Embryonic facial prominence (tissue), 1 donor: Measurements from ENCODE around the gene DYNC1I1.

Source experiments
- DNase-seq: peaks from one replicate; pipeline ENCODE4 v3.0.0-alpha.2; 2016; ENCODE audit errors: extremely low spot score

The DYNC1I1 gene

DNA sequence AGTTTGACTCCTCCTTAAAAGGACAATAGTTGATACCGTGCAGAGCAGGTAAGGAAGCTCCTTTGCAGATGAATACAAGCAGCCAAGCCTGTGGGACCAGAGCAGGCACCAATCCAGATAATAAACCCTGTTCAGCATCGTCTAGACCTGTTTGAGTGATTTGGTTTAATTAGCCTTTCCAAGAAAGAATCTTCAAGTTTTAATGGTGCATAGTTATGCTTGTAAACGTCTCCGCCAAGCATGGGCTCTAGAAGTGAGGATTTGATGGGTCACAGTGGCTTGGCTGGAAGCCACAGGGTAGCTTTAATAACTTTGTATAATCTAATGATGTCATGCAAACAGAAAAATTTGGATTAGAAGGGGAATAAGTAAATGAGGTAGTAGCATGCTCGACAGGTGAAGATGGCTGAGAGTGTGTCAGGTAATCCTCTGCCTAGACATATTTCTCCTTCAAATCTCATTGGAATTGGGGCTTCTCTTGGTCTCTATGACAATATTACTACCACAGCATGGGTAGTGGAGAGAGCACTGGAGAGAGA lies 188.4 kb downstream of the DYNC1I1 start:
- DNase-seq, result no peak

DNA sequence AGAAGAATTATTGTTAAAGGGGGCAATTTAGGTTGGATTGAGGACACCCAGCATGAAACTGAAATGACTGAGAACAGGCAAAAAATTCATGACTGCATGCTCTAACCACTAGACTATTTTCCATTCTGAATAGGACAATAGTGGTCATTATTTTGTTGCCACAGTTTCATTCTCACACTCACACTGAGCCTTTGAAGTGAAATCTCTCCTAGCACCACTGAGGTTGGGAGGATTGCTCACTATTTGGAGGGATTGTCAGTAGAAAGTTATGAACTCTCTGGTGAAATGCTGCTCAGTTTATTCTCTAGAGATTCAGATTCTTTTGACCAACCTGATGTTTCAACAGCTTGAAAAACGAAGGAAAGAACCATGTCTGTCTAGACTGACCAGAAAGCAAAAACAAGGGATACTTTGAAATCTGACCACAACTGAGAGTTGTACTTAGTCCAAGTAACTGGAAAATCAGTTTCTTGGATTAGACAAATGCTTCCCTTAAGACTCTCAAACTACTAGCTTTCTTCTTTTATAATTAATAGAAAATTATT lies 191.2 kb downstream of the DYNC1I1 start:
- no peak for DNase-seq

DNA sequence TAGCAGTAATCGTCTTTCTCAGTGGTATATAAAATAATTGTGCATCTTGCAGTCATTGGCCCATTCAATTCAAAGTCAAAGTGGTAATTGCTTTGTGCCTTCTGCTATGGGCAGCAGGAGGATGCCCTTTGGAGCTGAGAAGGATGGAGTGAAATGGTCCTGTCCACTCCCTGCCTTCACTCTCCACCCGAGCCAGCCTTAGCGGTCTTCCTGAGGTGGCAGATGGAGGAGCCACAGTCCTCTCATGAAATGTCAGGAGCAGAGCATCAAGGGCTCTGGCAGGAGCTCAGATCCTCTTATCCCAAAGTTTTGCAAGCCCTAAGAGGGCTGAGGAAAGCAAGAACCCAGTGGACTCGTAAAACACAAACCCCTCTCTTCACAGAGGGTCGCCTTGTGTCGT lies 199.4 kb downstream of the DYNC1I1 start:
- no peak for DNase-seq

DNA sequence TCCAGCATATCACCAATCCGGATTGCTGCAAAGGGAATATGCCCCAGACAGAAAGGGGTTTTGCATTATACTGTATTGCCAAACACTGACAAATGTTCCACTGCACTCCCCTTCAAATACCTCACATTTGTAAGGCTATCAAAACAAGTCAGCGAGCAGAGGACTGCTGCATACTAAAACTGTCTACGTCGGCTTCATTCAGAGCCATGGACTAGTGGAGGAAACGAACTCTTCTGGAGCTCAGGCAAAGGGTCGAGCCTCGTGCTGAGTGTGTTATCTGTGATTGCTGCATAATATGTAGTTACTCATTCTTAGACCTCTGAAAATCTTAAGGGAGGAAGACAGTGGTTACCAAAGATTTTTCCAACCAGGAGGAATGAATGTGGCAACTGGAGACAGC lies 200.2 kb downstream of the DYNC1I1 start:
- DNase-seq, result no peak

DNA sequence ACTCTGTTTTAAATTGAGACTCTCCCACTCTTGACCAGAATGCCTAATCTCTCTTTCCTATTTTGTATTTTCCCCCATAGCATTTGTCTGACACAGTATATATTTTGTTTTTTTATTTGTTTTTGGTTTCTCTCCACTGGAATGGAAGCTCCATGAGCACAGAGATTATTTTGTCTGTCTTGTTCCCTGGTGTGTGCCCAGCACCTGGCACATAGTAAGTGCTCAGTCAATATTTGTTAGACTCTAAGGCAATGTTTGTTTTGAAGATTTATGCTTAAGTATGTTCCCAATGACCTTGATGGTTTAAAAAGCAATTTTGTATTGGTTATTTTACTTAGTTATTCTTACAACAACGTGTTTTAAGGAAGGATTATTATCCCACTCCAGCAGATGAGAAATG lies 201.8 kb downstream of the DYNC1I1 start:
- no peak for DNase-seq

DNA sequence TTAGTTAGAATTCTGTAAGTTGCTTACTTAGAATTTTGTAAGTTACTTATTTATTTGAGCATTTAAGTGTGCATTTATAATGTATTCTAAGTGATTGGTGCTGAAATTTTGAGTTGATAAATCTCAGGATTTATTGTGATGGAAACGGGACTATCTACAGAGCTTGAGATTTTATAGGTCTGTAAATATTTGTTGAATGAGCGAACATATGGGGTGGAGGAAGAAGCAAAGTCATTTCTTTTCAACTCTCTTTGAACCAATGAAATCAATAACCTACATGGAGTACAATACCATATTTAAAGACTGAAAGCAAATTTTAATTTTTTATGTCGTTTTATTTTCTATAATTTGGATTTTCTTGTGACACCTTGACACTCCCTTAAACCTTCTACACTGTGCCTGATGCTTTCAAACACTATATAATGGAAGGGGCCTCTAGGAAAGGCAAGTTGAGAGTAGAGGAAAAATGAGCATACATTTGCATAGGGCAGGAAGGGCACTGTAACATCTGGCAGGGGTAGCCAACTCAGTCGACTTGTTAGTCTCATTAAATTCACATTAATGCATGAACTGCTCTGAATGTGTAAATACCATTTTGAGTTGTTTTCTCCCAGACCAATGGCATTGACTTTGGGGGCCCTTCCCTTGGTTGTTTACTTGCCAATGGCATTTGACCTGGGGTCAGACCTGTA lies 204.2 kb downstream of the DYNC1I1 start:
- DNase-seq, result no peak

DNA sequence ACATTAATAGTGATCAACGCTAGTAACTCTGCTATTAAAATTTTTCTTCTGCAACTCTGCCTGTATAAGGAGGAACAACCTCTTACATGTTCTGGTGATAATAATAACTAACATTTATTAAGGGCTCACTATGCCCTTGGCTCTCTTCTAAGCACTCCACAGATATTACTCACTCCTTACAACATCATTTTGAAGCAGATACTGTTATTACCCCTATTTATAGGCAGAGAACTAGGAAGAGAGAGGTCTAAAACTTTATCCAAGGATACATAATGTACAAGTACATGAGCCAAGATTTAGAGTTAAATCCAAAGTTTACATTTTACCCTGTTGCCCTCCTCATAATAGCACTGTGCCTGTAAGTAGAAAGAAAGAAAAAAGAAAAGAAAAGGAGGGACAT lies 205.6 kb downstream of the DYNC1I1 start:
- no peak for DNase-seq

DNA sequence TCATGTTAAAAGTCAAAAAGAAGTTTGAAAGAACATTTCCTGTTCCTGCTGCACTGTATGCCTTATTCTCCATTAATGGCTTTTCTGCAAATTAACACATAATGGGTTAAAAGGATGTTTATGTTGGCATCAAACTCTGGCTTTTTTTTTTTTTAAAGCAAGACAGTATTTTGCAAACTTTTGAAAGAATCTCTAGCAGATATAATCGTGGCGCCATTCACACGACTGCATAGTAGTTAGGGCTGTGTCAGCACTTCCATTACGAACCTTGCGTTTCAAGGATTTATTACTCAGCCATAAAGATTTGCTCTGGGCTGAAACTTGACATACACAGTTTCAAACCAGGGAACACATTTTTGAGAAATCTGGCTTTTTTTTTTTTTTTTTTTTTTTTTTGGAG lies 207.8 kb downstream of the DYNC1I1 start:
- no peak for DNase-seq

DNA sequence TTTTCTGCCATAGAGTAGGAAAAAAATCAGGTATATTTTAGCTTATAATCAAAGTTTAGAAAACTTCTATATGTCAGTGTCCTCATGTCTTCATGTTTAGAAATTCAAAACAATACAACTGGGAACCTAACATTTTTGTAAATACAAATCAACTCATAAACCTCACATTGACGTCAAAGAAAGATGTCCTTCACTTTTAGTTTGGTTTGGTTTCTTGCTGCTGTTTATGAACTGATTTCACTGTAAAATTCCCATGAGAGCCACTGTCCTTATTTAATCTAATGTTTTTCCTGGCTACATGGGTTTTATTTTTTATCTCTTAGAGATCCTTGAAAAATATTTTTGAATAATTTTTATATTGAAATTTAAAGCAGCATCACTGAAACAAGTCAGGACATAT lies 208.4 kb downstream of the DYNC1I1 start:
- DNase-seq, result no peak

DNA sequence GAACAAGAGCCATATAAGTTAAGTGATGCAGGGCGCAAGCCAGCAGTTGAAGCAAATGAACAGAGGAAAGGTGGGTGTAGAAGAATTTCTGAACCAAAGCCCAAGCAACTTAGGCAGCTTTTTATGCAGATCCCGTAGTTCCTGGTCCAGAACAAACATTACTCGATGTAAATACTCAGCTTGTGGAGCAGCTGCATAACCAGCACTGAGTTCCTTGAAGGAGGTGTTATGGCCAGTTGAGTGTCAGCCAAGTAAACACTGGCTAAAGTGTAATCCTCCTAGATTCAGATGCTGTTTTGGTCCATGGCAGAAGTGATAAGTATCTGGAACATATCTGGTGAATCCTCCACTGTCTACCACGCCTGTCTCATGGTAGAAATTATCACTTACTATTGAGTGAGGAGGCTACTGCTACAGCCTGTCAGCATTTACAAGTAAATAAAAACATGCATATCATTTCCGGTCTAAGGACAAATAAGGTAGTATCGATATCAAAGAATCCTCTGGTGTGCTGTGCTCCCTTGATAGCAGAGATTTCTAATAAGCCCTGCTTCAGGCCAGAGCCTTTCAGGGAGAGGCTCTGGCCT lies 213.9 kb downstream of the DYNC1I1 start:
- DNase-seq, result no peak

DNA sequence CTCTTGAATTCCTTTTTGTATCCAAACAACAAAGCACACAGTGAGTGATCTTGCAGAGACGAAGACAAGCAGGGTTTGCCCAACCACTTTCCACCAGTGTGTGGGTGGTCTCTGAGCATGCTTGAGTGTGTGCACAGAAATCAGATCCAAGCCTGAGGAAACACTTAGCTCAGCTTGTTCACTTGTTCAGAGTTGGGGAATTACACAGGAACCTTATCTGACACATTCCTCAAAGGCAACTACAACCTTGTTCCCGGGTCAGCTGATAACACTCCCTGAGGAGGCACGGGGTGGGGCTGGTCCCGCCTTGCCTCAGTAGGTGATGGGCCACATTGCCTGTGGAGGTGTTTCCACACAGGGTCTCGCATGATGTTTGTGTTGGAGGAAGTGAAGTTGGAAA lies 216.9 kb downstream of the DYNC1I1 start:
- no peak for DNase-seq

DNA sequence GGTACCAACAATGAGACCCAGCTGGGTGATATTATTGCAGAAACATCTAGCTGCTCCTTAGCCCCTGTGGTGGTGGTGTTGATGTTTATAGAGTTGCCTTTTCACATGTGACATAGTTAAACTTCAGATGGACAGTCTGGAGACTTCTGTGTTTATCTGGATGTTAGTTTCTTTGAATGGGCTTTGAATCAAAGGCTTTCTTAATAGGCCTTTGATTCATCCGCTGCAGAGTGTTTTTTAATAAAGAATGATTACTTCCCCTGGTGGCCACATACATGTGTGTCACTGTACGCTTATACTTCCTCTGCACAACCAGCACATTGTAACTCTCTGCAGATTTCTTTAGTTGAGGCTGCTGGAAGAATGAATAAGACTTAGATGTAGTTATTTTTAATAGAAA lies 221.0 kb downstream of the DYNC1I1 start:
- no peak for DNase-seq

DNA sequence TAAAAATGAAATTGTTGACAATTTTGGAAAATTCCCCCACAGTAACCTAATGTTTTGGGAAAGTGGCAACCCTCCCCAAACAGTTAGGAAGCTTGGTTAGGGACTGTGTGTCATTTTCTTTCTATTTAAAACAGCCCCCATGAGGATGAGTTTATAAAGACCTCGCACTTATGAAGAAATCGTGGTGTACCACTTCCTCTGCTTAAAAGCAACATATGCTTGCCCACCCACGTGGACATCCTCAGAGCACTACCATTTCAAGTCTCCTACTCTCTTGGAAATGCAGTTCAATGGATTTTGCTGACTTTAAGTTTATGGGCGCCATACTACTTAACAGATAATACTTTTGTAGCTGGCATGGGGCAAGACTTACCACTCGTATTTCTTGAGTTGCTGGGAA lies 223.8 kb downstream of the DYNC1I1 start:
- no peak for DNase-seq

DNA sequence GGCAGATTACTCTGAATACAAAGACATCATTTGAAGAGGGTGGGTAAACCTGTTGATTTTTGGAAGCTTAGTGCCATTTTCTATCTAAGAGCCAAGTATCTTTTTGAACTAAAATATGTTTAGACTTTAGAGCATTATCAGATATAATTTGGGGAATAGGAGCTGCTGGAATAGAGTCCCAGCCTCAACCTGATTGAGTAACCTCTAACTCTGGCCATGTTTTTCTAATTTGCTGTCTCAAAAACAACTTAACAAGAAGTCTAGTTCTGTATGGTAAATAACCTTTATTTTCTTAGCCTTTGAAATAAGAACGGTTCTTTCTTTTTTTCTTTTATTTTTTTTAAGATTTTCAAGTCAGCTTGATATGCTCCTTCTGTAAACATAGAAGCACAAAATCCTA lies 224.5 kb downstream of the DYNC1I1 start:
- DNase-seq, result no peak

DNA sequence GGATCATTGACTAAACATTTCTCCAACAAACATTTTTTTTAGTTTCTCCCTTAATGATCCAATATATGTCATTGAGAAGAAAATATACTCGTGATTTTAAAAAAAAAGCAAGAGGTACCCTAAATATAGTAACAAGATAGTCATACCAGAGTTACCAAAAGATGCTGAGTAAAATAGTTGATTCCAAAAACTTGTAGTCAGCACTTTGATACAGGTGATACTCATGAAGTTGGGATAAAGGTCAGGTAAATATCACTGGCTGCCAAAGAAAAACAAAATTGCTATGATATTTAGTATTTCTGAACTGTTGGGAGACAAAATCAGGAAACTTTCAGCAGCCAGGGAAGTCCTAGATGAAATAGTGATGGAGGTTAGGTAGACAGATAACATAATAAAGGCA lies 225.3 kb downstream of the DYNC1I1 start:
- no peak for DNase-seq

DNA sequence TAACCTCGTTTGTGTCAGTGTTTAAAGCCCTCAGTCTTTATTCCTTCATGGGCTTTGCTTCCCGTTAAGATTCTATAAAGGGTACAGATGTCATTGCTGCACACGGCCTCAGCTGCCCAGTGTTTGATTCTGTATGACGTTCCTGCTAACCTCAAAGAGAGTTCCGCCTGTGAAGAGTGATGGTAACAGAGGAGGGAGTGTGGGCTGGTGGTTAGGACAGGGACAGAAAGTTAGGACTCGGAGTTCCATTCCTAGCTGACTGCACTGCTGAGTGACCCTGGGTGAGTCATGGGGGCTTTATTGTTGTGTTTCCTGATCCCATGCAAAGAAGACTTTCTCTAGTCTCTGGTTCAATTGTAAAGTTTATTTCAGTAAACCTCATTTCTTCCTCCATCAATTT lies 227.1 kb downstream of the DYNC1I1 start:
- DNase-seq, result no peak

DNA sequence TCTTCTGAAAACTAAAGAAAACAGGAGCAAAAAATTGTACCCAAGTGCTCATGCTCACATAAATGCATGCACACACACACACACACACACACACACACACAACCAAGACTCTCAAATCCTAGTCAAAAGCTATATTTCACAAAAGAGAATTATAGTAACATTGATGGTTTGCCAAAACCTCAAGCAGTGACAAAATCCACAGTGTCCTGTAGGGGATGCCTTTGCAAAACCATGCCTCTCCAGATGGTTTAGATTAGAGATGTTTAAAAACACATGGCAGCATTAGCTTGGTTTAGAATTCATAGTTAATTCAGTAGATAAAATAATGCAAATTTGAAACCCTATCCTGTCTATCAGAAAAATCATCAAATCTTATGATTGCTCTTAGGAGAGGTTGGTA lies 232.2 kb downstream of the DYNC1I1 start:
- peak; percentile 83 for DNase-seq

DNA sequence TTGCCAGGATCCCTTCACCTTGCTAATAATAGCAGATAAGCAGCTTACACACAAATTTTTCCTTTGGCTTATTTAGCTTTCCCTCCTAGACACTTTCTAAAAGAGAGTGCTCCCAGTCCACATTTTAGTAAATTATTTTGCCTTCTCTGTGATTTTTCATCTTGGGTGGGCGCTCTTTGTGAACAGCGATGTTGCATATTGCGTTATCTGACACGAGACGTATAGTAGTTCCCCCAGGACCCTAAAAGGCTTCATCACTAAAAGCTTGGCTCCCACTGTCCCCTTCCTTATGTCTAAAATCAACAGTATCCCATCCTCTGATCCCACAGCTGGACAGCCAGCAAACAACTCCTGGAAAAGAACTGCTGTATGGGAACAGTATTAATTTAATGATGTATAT lies 232.9 kb downstream of the DYNC1I1 start:
- DNase-seq, result no peak

DNA sequence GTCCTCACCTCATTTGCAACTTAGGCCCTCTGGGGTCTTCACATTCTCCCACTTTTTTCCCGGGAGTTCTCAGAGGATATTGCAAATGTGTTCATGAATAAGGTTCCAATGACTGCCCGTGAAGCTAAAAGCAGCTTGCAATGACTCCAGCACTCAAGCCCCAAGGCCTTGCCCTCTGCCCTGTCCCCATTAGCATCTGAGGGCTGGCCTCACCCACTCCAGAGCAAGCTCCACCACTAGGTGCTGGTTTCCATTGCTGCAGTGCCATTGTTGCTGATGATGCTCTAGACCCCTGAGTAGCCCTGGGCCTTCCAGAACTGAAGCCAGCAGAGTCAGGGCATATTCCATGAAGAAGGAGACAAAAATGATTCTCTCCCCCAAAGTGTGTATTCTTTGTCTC lies 236.8 kb downstream of the DYNC1I1 start:
- no peak for DNase-seq

DNA sequence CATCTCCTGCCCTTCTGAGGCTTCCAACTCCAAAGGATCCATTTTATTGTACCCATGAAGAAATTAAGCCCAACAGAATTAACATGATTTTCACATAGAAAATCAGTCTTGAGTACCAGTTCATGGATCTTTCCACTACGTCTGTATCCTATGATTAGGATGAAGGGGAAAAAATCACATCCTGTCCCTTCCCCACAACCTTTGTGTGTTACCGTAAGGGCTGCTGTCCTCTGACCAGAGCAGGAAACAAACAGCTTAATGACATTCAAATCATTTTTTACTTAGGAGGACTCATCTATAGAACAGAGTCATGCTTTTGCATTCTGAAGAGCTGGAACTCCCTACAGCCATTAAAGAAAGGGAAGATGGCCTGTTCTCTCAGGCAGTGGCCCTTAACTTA lies 241.5 kb downstream of the DYNC1I1 start:
- DNase-seq, result no peak

DNA sequence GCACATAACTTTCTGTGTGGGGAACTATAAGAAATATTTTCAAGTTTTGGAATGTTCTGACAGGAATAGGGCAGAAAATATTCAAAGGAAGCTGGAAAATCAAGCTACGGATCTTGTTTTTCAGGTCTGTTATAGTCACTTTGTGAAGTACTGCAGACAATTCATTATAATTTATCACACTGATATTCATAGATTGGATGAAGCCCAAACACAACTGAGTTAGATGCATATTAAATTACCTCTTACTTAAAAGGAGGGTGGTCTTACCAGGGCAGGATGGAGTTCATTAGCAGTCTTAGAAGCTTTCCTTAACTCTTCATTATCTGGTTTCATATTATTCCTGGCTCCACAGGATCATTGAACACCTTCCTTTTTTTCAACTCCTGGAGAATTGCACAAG lies 242.3 kb downstream of the DYNC1I1 start:
- no peak for DNase-seq

DNA sequence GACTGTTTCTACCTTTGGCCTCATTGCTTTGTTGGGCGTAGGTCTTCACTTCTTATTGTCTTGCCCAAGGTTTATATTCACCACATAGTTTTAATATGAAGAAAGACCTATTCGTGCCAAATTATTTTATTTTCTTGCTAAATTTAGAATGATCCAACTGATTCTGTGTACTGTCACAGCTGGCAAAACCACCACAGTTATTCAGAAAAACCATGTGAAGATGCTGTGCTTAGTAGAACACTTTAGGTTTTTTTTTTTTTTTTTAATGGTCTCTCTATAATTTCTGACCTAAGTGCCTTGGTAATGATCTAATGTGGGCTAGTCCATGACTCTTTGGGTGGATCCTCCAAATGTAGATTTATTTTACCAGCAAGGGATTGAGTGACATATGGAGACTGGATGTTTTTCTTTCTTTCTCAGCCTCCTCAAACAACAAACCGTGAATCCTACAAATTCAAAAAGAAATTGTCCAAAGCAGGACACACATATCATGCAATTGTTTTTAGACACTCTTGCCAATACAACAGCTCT lies 243.8 kb downstream of the DYNC1I1 start:
- DNase-seq, result no peak

DNA sequence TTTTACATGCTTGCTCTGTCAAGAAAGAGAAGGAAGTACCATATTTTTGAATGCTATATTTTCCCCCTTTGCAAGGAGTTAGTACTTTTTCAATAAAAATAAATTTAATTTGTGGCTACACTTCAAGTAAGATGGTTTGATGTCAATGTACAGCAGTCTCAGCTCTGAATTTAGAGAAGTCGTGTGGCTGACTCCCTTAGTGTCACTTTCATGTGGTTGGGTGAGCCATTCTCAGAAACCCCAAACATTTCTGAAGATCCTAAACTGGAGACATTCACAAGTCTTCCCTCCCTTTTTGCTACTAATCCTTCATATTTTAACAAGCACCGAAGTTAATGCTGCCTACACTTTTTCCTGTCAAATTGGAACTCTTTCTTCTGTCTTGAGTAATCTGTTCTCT lies 244.4 kb downstream of the DYNC1I1 start:
- DNase-seq, result no peak
